Measurements from ENCODE around the gene TTLL8. TPM values are rescaled to one million over a fixed set of nuclear protein-coding genes. Genes with fewer than 3 reads are reported as not detected.

The TTLL8 gene
- total RNA-seq, 1 experiment from 2014 or later = not detected

DNA sequence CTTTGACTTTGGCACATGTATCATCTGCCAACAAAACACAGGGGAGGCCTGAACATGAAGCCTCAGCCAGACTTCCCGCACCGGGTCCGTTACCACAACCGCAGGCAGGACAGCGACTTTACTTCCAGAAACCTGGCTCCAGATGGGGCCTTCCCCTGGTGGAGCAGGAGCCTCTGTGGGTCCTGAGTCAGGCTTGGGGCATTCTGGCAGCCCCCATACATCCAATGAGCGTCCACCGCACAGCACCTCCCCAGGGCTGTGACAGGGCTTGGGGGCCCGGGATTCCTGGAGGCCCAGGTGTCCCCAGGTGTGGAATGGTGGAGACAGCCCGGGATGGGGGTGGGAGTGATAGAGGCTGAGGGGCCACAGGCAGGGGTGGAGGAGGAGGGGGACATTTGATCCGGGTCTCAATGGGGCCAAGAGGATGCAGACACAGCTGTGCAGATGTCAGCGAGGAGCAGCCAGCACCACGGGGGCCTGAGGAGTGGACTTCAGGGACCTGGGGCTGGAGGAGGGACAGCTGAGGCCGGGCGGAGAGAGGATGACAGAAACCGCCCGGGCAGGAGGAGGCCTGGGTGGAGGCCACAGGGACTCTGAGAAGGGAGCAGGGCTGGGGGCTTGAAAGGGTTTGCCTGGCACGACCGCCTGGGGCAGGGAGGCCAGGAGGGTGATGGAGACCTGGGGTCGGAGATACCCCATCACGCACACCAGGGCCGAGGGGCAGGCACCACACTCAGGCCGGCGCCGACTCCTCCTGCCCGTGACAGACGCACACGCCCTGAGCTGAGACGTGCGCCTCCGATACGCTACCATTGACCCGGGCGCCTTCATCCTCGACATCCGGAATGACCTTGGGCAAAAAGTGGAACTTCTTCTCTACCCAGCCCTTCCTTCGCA lies 8.6 kb downstream of the TTLL8 start:
- ChIA-PET CTCF (interaction anchor here (1.4 to 1.9 kb wide), 2 partner anchors 19 to 56 kb away, joined by 4 to 9 read pairs; no protein-coding TSS in a partner anchor), POLR2A (no interaction called here)
- Mint-ChIP-seq H3K9me3 (peaks cover 15% of the 10 kb centered on the region), H3K27me3 (ENCODE audit: low read depth) (peaks cover 5% of the 10 kb centered on the region), H3K36me3 (0 out of 2 replicates have a peak, but pooled peaks cover 4% of the 10 kb centered on the region), H3K4me3 (no peak overlapping the region), H3K4me1 (no peaks in the 10 kb centered on the region), H3K27ac (no peak overlapping the region)
- no peak for ATAC-seq
- DNase-seq (ENCODE audit: low spot score) = no peak
- TF ChIP-seq, protein P1, sequence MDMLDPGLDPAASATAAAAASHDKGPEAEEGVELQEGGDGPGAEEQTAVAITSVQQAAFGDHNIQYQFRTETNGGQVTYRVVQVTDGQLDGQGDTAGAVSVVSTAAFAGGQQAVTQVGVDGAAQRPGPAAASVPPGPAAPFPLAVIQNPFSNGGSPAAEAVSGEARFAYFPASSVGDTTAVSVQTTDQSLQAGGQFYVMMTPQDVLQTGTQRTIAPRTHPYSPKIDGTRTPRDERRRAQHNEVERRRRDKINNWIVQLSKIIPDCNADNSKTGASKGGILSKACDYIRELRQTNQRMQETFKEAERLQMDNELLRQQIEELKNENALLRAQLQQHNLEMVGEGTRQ (CRISPR knock-in tag; IDR thresholded peaks at IDR 0.05) = no peak

DNA sequence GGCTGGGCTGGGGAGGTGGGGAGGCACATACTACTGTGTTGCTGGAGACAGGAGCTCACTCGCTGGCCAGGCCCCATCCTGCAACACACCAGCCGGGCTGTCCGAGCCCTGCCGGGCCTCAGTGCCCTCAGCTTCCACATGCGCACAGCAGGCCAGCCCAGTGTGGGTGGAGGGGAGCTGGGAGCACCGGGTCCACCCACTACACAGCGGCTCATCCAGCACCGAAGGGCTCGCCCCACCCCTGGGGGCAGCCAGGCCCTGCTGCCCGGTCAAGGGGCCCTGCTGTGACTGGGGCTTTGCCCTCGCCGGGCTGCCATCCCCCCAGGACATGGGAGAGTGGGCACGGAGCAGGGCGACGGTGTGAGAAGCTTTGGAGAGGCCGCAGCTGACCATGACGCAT lies 9.3 kb downstream of the TTLL8 start:
- DNase-seq (ENCODE audit: low spot score) = no peak
- no peak for ATAC-seq
- CTCF ChIA-PET = no interaction called here
- H3K27ac Mint-ChIP-seq = no peak overlapping the region
- no peak overlapping the region for H3K4me3 Mint-ChIP-seq
- H3K27me3 Mint-ChIP-seq (ENCODE audit: low read depth) = peaks cover 2% of the 10 kb centered on the region
- H3K36me3 Mint-ChIP-seq = 0 out of 2 replicates have a peak, but pooled peaks cover 2% of the 10 kb centered on the region
- peaks cover 12% of the 10 kb centered on the region for H3K9me3 Mint-ChIP-seq
- TF ChIP-seq ZNF423 (CRISPR knock-in tag; IDR thresholded peaks at IDR 0.05) = no peak
- no peak for TF ChIP-seq GRHL2 (CRISPR knock-in tag; IDR thresholded peaks at IDR 0.05; ENCODE audit: insufficient replicate concordance, severe bottlenecking)
- no peak for TF ChIP-seq OVOL2 (CRISPR knock-in tag; IDR thresholded peaks at IDR 0.05; ENCODE audit: borderline replicate concordance)
- TF ChIP-seq, protein P2, sequence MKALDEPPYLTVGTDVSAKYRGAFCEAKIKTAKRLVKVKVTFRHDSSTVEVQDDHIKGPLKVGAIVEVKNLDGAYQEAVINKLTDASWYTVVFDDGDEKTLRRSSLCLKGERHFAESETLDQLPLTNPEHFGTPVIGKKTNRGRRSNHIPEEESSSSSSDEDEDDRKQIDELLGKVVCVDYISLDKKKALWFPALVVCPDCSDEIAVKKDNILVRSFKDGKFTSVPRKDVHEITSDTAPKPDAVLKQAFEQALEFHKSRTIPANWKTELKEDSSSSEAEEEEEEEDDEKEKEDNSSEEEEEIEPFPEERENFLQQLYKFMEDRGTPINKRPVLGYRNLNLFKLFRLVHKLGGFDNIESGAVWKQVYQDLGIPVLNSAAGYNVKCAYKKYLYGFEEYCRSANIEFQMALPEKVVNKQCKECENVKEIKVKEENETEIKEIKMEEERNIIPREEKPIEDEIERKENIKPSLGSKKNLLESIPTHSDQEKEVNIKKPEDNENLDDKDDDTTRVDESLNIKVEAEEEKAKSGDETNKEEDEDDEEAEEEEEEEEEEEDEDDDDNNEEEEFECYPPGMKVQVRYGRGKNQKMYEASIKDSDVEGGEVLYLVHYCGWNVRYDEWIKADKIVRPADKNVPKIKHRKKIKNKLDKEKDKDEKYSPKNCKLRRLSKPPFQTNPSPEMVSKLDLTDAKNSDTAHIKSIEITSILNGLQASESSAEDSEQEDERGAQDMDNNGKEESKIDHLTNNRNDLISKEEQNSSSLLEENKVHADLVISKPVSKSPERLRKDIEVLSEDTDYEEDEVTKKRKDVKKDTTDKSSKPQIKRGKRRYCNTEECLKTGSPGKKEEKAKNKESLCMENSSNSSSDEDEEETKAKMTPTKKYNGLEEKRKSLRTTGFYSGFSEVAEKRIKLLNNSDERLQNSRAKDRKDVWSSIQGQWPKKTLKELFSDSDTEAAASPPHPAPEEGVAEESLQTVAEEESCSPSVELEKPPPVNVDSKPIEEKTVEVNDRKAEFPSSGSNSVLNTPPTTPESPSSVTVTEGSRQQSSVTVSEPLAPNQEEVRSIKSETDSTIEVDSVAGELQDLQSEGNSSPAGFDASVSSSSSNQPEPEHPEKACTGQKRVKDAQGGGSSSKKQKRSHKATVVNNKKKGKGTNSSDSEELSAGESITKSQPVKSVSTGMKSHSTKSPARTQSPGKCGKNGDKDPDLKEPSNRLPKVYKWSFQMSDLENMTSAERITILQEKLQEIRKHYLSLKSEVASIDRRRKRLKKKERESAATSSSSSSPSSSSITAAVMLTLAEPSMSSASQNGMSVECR (CRISPR knock-in tag; IDR thresholded peaks at IDR 0.05; ENCODE audit: borderline replicate concordance) = no peak
- TF ChIP-seq, protein P3, sequence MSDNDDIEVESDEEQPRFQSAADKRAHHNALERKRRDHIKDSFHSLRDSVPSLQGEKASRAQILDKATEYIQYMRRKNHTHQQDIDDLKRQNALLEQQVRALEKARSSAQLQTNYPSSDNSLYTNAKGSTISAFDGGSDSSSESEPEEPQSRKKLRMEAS (CRISPR knock-in tag; IDR thresholded peaks at IDR 0.05) = no peak
- TF ChIP-seq, protein P4, sequence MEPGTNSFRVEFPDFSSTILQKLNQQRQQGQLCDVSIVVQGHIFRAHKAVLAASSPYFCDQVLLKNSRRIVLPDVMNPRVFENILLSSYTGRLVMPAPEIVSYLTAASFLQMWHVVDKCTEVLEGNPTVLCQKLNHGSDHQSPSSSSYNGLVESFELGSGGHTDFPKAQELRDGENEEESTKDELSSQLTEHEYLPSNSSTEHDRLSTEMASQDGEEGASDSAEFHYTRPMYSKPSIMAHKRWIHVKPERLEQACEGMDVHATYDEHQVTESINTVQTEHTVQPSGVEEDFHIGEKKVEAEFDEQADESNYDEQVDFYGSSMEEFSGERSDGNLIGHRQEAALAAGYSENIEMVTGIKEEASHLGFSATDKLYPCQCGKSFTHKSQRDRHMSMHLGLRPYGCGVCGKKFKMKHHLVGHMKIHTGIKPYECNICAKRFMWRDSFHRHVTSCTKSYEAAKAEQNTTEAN (CRISPR knock-in tag; IDR thresholded peaks at IDR 0.05) = no peak
- TF ChIP-seq, protein P5, sequence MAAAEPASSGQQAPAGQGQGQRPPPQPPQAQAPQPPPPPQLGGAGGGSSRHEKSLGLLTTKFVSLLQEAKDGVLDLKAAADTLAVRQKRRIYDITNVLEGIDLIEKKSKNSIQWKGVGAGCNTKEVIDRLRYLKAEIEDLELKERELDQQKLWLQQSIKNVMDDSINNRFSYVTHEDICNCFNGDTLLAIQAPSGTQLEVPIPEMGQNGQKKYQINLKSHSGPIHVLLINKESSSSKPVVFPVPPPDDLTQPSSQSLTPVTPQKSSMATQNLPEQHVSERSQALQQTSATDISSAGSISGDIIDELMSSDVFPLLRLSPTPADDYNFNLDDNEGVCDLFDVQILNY (CRISPR knock-in tag; IDR thresholded peaks at IDR 0.05) = no peak
- TF ChIP-seq, protein P6, sequence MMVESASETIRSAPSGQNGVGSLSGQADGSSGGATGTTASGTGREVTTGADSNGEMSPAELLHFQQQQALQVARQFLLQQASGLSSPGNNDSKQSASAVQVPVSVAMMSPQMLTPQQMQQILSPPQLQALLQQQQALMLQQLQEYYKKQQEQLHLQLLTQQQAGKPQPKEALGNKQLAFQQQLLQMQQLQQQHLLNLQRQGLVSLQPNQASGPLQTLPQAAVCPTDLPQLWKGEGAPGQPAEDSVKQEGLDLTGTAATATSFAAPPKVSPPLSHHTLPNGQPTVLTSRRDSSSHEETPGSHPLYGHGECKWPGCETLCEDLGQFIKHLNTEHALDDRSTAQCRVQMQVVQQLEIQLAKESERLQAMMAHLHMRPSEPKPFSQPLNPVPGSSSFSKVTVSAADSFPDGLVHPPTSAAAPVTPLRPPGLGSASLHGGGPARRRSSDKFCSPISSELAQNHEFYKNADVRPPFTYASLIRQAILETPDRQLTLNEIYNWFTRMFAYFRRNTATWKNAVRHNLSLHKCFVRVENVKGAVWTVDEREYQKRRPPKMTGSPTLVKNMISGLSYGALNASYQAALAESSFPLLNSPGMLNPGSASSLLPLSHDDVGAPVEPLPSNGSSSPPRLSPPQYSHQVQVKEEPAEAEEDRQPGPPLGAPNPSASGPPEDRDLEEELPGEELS (CRISPR knock-in tag; IDR thresholded peaks at IDR 0.05) = no peak
- TF ChIP-seq ZNF263 (CRISPR knock-in tag; IDR thresholded peaks at IDR 0.05; ENCODE audit: low read depth) = no peak
- no peak for TF ChIP-seq HMGA2 (CRISPR knock-in tag; IDR thresholded peaks at IDR 0.05)
- no peak for TF ChIP-seq NFATC4 (CRISPR knock-in tag; IDR thresholded peaks at IDR 0.05)
- no peak for TF ChIP-seq GTF2I (CRISPR knock-in tag; conservative IDR thresholded peaks at IDR 0.05)
- no peak for TF ChIP-seq TCF7 (CRISPR knock-in tag; IDR thresholded peaks at IDR 0.05; ENCODE audit: low read depth)
- no peak for TF ChIP-seq KAT7 (CRISPR knock-in tag; IDR thresholded peaks at IDR 0.05; ENCODE audit: borderline replicate concordance)
- no peak for TF ChIP-seq NR3C1 (CRISPR knock-in tag; conservative IDR thresholded peaks at IDR 0.05; ENCODE audit: low read depth)
- TF ChIP-seq RORB (CRISPR knock-in tag; IDR thresholded peaks at IDR 0.05) = no peak
- no peak for TF ChIP-seq ZNF121 (CRISPR knock-in tag; IDR thresholded peaks at IDR 0.05)
- POLR2A ChIA-PET = no interaction called here
- no peaks in the 10 kb centered on the region for H3K4me1 Mint-ChIP-seq

Data from WTC11 (cell line).